Measurements from ENCODE around the gene GRIN1.
"Not testable (repeated sequence)": the region's sequence is repeated elsewhere in the genome, so short reads cannot be mapped to it uniquely, and the experiment has no call there.

The GRIN1 gene

GRCh38 chr9:137123468-137123837 lies 15.5 kb upstream of the GRIN1 start:
- no peak for TF ChIP-seq Cebpa-rat (IDR thresholded peaks at IDR 0.05)
- peaks cover 42 to 92% (median 83%) of the 10 kb centered on the region in 10 experiments for H3K4me1 ChIP-seq
- peak overlapping the region in 5 of 11 experiments; percentile 20 to 74 (median 64); a peak in 10 of 22 replicates for H3K27ac ChIP-seq
- no peaks in the 10 kb centered on the region for H3K27me3 ChIP-seq
- H3K4me2 ChIP-seq = peak overlapping the region; percentile 55 to 92 (median 80)
- H3K36me3 ChIP-seq = no peaks in the 10 kb centered on the region
- peak overlapping the region in 6 of 11 experiments; percentile 16 to 66 (median 26); a peak in 5 of 22 replicates for H3K9ac ChIP-seq
- peaks cover 0 to 18% (median 6%) of the 10 kb centered on the region in 11 experiments; a peak in 7 of 22 replicates for H4K20me1 ChIP-seq
- H3K9me3 ChIP-seq (replicated peaks in 1 of 11) = no peaks in the 10 kb centered on the region
- H3K4me3 ChIP-seq = no peak overlapping the region

GRCh38 chr9:137123952-137124462 lies 14.9 kb upstream of the GRIN1 start:
- H4K20me1 ChIP-seq = peaks cover 0 to 18% (median 6%) of the 10 kb centered on the region in 11 experiments; a peak in 7 of 22 replicates
- peak overlapping the region in 3 of 11 experiments; percentile 23 to 74 (median 69); a peak in 3 of 22 replicates for H3K27ac ChIP-seq
- H3K36me3 ChIP-seq; H3K9me3 ChIP-seq (replicated peaks in 1 of 11); H3K4me3 ChIP-seq; H3K27me3 ChIP-seq: not testable (repeated sequence)
- H3K4me1 ChIP-seq = peaks cover 48 to 92% (median 83%) of the 10 kb centered on the region in 10 experiments
- peak overlapping the region; percentile 55 to 92 (median 80); a peak in 20 of 22 replicates for H3K4me2 ChIP-seq
- H3K9ac ChIP-seq = peak overlapping the region in 3 of 11 experiments; percentile 27 to 66 (median 33); a peak in 2 of 22 replicates

GRCh38 chr9:137126786-137127185 lies 12.2 kb upstream of the GRIN1 start:
- Histone ChIP-seq H3K4me3 (peak overlapping the region; percentile 69 to 83 (median 80)), H3K4me1 (peaks cover 54 to 84% (median 75%) of the 10 kb centered on the region in 10 experiments)
- no peak for TF ChIP-seq Cebpa-rat (IDR thresholded peaks at IDR 0.05)

GRCh38 chr9:137127301-137128157 lies 11.4 kb upstream of the GRIN1 start:
- H3K4me1 ChIP-seq = peaks cover 46 to 78% (median 68%) of the 10 kb centered on the region in 10 experiments
- H3K4me3 ChIP-seq = peak overlapping the region; percentile 69 to 83 (median 80)
- peak overlapping the region; percentile 76 to 93 (median 84) for H3K9ac ChIP-seq
- no peaks in the 10 kb centered on the region for H3K36me3 ChIP-seq
- peaks cover 0 to 7% (median 0%) of the 10 kb centered on the region in 11 experiments; a peak in 1 of 22 replicates for H3K9me3 ChIP-seq (replicated peaks in 1 of 11)
- H4K20me1 ChIP-seq = peaks cover 0 to 18% (median 5%) of the 10 kb centered on the region in 11 experiments; a peak in 7 of 22 replicates
- peak overlapping the region; percentile 88 to 100 (median 98) for H3K4me2 ChIP-seq
- H3K27me3 ChIP-seq = no peaks in the 10 kb centered on the region
- peak overlapping the region; percentile 32 to 87 (median 76); a peak in 21 of 22 replicates for H3K27ac ChIP-seq
- no peak for TF ChIP-seq Cebpa-rat (IDR thresholded peaks at IDR 0.05)

More at GRCh38 chr9:137126786-137127185, 12.2 kb upstream of the GRIN1 start:
- Histone ChIP-seq H3K27ac (peak overlapping the region; percentile 32 to 87 (median 76); a peak in 21 of 22 replicates), H4K20me1 (peaks cover 0 to 18% (median 6%) of the 10 kb centered on the region in 11 experiments; a peak in 7 of 22 replicates), H3K9me3 (replicated peaks in 1 of 11) (peaks cover 0 to 7% (median 0%) of the 10 kb centered on the region in 11 experiments; a peak in 1 of 22 replicates), H3K36me3 (no peaks in the 10 kb centered on the region), H3K9ac (peak overlapping the region; percentile 76 to 93 (median 84); a peak in 20 of 22 replicates), H3K27me3 (no peaks in the 10 kb centered on the region), H3K4me2 (peak overlapping the region; percentile 88 to 100 (median 98))

- Histone ChIP-seq H3K9me3 (replicated peaks in 1 of 11) (peaks cover 0 to 7% (median 0%) of the 10 kb centered on the region in 11 experiments; a peak in 1 of 22 replicates), H3K9ac (peak overlapping the region; percentile 76 to 93 (median 84)), H3K27me3 (peaks cover 0 to 2% (median 0%) of the 10 kb centered on the region in 11 experiments; a peak in 4 of 22 replicates), H3K36me3 (no peaks in the 10 kb centered on the region), H3K4me1 (peaks cover 39 to 70% (median 60%) of the 10 kb centered on the region in 10 experiments), H3K4me3 (peak overlapping the region; percentile 69 to 83 (median 80)), H3K27ac (peak overlapping the region in 10 of 11 experiments; percentile 61 to 87 (median 78); a peak in 19 of 22 replicates), H4K20me1 (peaks cover 0 to 18% (median 0%) of the 10 kb centered on the region in 11 experiments; a peak in 6 of 22 replicates), H3K4me2 (peak overlapping the region; percentile 88 to 100 (median 98))
- TF ChIP-seq Cebpa-rat (IDR thresholded peaks at IDR 0.05) = no peak
These were observed 10.6 kb upstream of the GRIN1 start for GRCh38 chr9:137128158-137128861.

- Histone ChIP-seq H3K36me3 (no peaks in the 10 kb centered on the region), H3K9ac (peak overlapping the region; percentile 76 to 93 (median 84)), H3K4me2 (peak overlapping the region; percentile 88 to 100 (median 98)), H3K27ac (peak overlapping the region; percentile 35 to 87 (median 77); a peak in 21 of 22 replicates), H3K9me3 (replicated peaks in 1 of 11) (peaks cover 0 to 7% (median 0%) of the 10 kb centered on the region in 11 experiments; a peak in 1 of 22 replicates), H3K4me1 (peaks cover 35 to 64% (median 53%) of the 10 kb centered on the region in 10 experiments), H3K4me3 (peak overlapping the region; percentile 69 to 83 (median 80)), H3K27me3 (peaks cover 0 to 8% (median under 1%) of the 10 kb centered on the region in 11 experiments; a peak in 7 of 22 replicates), H4K20me1 (peaks cover 0 to 15% (median 0%) of the 10 kb centered on the region in 11 experiments; a peak in 5 of 22 replicates)
- TF ChIP-seq Cebpa-rat (IDR thresholded peaks at IDR 0.05) = no peak
These were observed 10.0 kb upstream of the GRIN1 start for GRCh38 chr9:137128862-137129455.

- peak overlapping the region; percentile 88 to 100 (median 98) for H3K4me2 ChIP-seq
- peaks cover 0 to 14% (median 7%) of the 10 kb centered on the region in 11 experiments; a peak in 17 of 22 replicates for H3K27me3 ChIP-seq
- peak overlapping the region; percentile 76 to 93 (median 84) for H3K9ac ChIP-seq
- H4K20me1 ChIP-seq = peaks cover 0 to 11% (median 0%) of the 10 kb centered on the region in 11 experiments; a peak in 4 of 22 replicates
- H3K27ac ChIP-seq = peak overlapping the region; percentile 48 to 87 (median 77); a peak in 21 of 22 replicates
- TF ChIP-seq Cebpa-rat (IDR thresholded peaks at IDR 0.05) = no peak
- peaks cover 35 to 57% (median 47%) of the 10 kb centered on the region in 10 experiments for H3K4me1 ChIP-seq
- no peaks in the 10 kb centered on the region for H3K36me3 ChIP-seq
- peak overlapping the region; percentile 69 to 83 (median 80) for H3K4me3 ChIP-seq
- H3K9me3 ChIP-seq (replicated peaks in 1 of 11) = peaks cover 0 to 7% (median 0%) of the 10 kb centered on the region in 11 experiments; a peak in 1 of 22 replicates
These were observed 9.3 kb upstream of the GRIN1 start for GRCh38 chr9:137129456-137130175.

Data from BLaER1 treated with 17β-estradiol and CSF1 and Interleukin-3, amounts not matched to agents 10 nM and 100 nM (cell line).